ENCODE measurements around the gene CDK14. TPM values are rescaled to one million over a fixed set of nuclear protein-coding genes. Genes with fewer than 3 reads are reported as not detected.

CDK14 gene
- total and polyA plus RNA-seq, 2 donors (not counting 3 experiments of a cell fraction or from before 2014, with no cell fraction given), result 5.5 to 34.2 TPM

DNA sequence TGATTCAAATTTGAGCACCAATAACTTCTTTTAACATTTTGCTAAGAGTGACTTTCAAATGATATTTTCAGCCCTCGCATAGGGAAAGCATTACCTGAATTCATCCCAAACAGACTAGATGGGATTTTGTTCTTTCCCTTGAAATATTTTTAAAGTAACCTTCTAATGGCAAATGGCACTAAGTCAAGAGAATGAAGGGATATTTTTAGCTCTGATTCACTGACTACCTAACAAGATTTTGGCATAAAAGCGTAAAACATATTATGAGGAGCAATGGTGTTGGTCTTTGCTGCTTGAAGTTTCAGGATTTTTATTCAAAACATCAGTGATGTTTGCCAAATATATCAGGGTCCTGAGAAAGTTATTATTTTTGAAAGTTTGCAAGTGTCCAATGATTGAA lies 290.3 kb downstream of the CDK14 start:
- Histone ChIP-seq H3K27ac (ENCODE audit: insufficient read depth, low read depth, low read length) (no peak overlapping the region), H3K79me2 (ENCODE audit: control insufficient read depth, insufficient read depth, low read length) (no peaks in the 10 kb centered on the region), H2AFZ (ENCODE audit: low read depth, low read length) (no peak overlapping the region), H3K36me3 (ENCODE audit: control insufficient read depth in 2 of 2, extremely low read depth in 1 of 2, insufficient read depth in 2 of 2, low read length in 2 of 2) (no peaks in the 10 kb centered on the region), H3K4me3 (replicated peaks in 1 of 3; ENCODE audit: insufficient read depth in 1 of 3, low read depth in 1 of 3, low read length in 3 of 3) (no peak overlapping the region), H4K20me1 (replicated peaks; ENCODE audit: control insufficient read depth, extremely low read depth, insufficient read depth, low read length) (no peaks in the 10 kb centered on the region), H3K9me1 (replicated peaks; ENCODE audit: control insufficient read depth, extremely low read depth, insufficient read depth, low read length) (no peaks in the 10 kb centered on the region), H3K9me3 (replicated peaks; ENCODE audit: control insufficient read depth, insufficient read depth, low read length) (no peaks in the 10 kb centered on the region), H3K27me3 (ENCODE audit: control insufficient read depth in 2 of 2, insufficient read depth in 2 of 2, low read length in 2 of 2) (no peaks in the 10 kb centered on the region), H3K4me2 (ENCODE audit: insufficient read depth, low read length) (no peak overlapping the region), H3K4me1 (ENCODE audit: control insufficient read depth, extremely low read depth, insufficient read depth, low read length) (no peaks in the 10 kb centered on the region), H3K9ac (replicated peaks; ENCODE audit: extremely low read depth, insufficient read depth, low read length) (no peak overlapping the region)
- FAIRE-seq (no peak), DNase-seq (ENCODE audit: low read depth, low spot score) (no peak)
- ChIA-PET CTCF (interaction anchor here (1.0 kb wide), 1 partner anchor 10 kb away, joined by 3 read pairs; no protein-coding TSS in a partner anchor), POLR2A (no interaction called here)
- intact Hi-C loops (cut with micrococcal nuclease), result no loop called here
- dilution Hi-C loops (cut with MboI; ENCODE audit: extremely low pct_ligation_motif_present, low sequenced_read_pairs), result no loop called here
- TF ChIP-seq MAX (IDR thresholded peaks at IDR 0.05; ENCODE audit: insufficient read depth, insufficient read length) (no peak), FOS (IDR thresholded peaks at IDR 0.05; ENCODE audit: borderline replicate concordance, insufficient read depth, low read length) (no peak), MYC (IDR thresholded peaks at IDR 0.05; ENCODE audit: low read depth, low read length) (no peak), EZH2 (IDR thresholded peaks at IDR 0.05; ENCODE audit: borderline replicate concordance, low read depth, low read length, severe bottlenecking) (no peak), GATA2 (IDR thresholded peaks at IDR 0.05; ENCODE audit: insufficient read depth, insufficient read length, low read depth, low read length) (no peak)
- no TSS peak for BruUV-seq (replicated peaks)

GRCh38 chr7:90889210-90889609 lies 293.1 kb downstream of the CDK14 start:
- FAIRE-seq, result no peak
- Histone ChIP-seq H3K4me2 (ENCODE audit: insufficient read depth, low read length) (no peak overlapping the region), H2AFZ (ENCODE audit: low read depth, low read length) (no peak overlapping the region), H3K9ac (replicated peaks; ENCODE audit: extremely low read depth, insufficient read depth, low read length) (no peak overlapping the region), H3K4me1 (ENCODE audit: control insufficient read depth, extremely low read depth, insufficient read depth, low read length) (no peaks in the 10 kb centered on the region), H4K20me1 (replicated peaks; ENCODE audit: control insufficient read depth, extremely low read depth, insufficient read depth, low read length) (no peaks in the 10 kb centered on the region), H3K79me2 (ENCODE audit: control insufficient read depth, insufficient read depth, low read length) (no peaks in the 10 kb centered on the region), H3K36me3 (ENCODE audit: control insufficient read depth in 2 of 2, extremely low read depth in 1 of 2, insufficient read depth in 2 of 2, low read length in 2 of 2) (no peaks in the 10 kb centered on the region), H3K27me3 (ENCODE audit: control insufficient read depth in 2 of 2, insufficient read depth in 2 of 2, low read length in 2 of 2) (no peaks in the 10 kb centered on the region), H3K27ac (ENCODE audit: insufficient read depth, low read depth, low read length) (no peak overlapping the region), H3K4me3 (replicated peaks in 1 of 3; ENCODE audit: insufficient read depth in 1 of 3, low read depth in 1 of 3, low read length in 3 of 3) (no peak overlapping the region), H3K9me1 (replicated peaks; ENCODE audit: control insufficient read depth, extremely low read depth, insufficient read depth, low read length) (no peaks in the 10 kb centered on the region), H3K9me3 (replicated peaks; ENCODE audit: control insufficient read depth, insufficient read depth, low read length) (no peaks in the 10 kb centered on the region)
- ChIA-PET CTCF (no interaction called here), POLR2A (no interaction called here)
- no TSS peak for BruUV-seq (replicated peaks)
- no peak for DNase-seq (ENCODE audit: low read depth, low spot score)
- TF ChIP-seq MAX (IDR thresholded peaks at IDR 0.05; ENCODE audit: insufficient read depth, insufficient read length), result no peak
- no peak for TF ChIP-seq CTCF (IDR thresholded peaks at IDR 0.05; ENCODE audit: extremely low read depth in 1 of 2, insufficient read depth in 1 of 2, low read depth in 1 of 2, low read length in 2 of 2)
- TF ChIP-seq FOS (IDR thresholded peaks at IDR 0.05; ENCODE audit: borderline replicate concordance, insufficient read depth, low read length), result no peak
- TF ChIP-seq GATA2 (IDR thresholded peaks at IDR 0.05; ENCODE audit: insufficient read depth, insufficient read length, low read depth, low read length), result no peak
- no peak for TF ChIP-seq POLR2A (IDR thresholded peaks at IDR 0.05; ENCODE audit: low read depth, low read length)
- no peak for TF ChIP-seq POLR2AphosphoS5 (IDR thresholded peaks at IDR 0.05; ENCODE audit: insufficient read depth, low read depth, low read length)
- no peak for TF ChIP-seq EZH2 (IDR thresholded peaks at IDR 0.05; ENCODE audit: borderline replicate concordance, low read depth, low read length, severe bottlenecking)
- no peak for TF ChIP-seq MYC (IDR thresholded peaks at IDR 0.05; ENCODE audit: low read depth, low read length)
- TF ChIP-seq JUN (IDR thresholded peaks at IDR 0.05; ENCODE audit: borderline replicate concordance, insufficient read depth, insufficient read length, low read depth), result no peak
- dilution Hi-C loops (cut with MboI; ENCODE audit: extremely low pct_ligation_motif_present, low sequenced_read_pairs) (no loop called here), intact Hi-C loops (cut with micrococcal nuclease) (no loop called here)
